Mammary epithelial cell (primary cell): ENCODE data around the gene NLRP1.

ENCODE experiments used
- CTCF ChIP-seq, 2 donors: IDR thresholded peaks in 1 of 2; conservative IDR thresholded peaks in 1 of 2; 2 replicates each; pipeline ENCODE4 v1.5.1; 2011 to 2012; ENCODE audit warnings: inconsistent platforms in 2 of 2, low read length in 2 of 2, mild to moderate bottlenecking in 2 of 2, control low read depth in 1 of 2, low read depth in 1 of 2; ENCODE audit not compliant: insufficient read depth in 1 of 2; ENCODE audit errors: extremely low read depth in 1 of 2
- EZH2 ChIP-seq: IDR thresholded peaks from 2 replicates; pipeline ENCODE4 v1.6.1; 2012; ENCODE audit warnings: low read length, inconsistent platforms, borderline replicate concordance

GRCh38 chr17:5500589-5501391 lies 83.5 kb downstream of the NLRP1 start:
- TF ChIP-seq CTCF (conservative IDR thresholded peaks at IDR 0.05 in 1 of 2, IDR thresholded peaks at IDR 0.05 in 1 of 2; ENCODE audit: extremely low read depth in 1 of 2, insufficient read depth in 1 of 2, low read depth in 1 of 2, low read length in 2 of 2) (no peak), EZH2 (no peak)
